RWPE2 (cell line): ENCODE measurements around the gene KLF5.

ENCODE experiments used
- ATAC-seq: fragments of 200-7000 bp; cut with Tn5 transposase; 3 replicates; pipeline ENCODE4 v1.9.1; 2021; ENCODE audit warnings: low read depth
- DNase-seq: peaks from one replicate; pipeline ENCODE4 v3.0.0-alpha.2; 2020; ENCODE audit warnings: low spot score
- H3K27ac ChIP-seq: fragments of 450-650 bp; 2 replicates; pipeline ENCODE4 v1.5.1; 2017; ENCODE audit warnings: mild to moderate bottlenecking; ENCODE audit not compliant: poor library complexity, severe bottlenecking
- H3K27me3 ChIP-seq: fragments of 250-450 bp; sonication (Bioruptor Pico); 2 replicates; pipeline ENCODE4 v1.5.1; 2021; ENCODE audit warnings: mild to moderate bottlenecking, moderate library complexity; ENCODE audit not compliant: insufficient read depth, poor library complexity, severe bottlenecking
- H3K36me3 ChIP-seq: fragments of 250-450 bp; sonication (Bioruptor Pico); 2 replicates; pipeline ENCODE4 v1.5.1; 2020; ENCODE audit warnings: low read depth, mild to moderate bottlenecking, moderate library complexity
- H3K4me1 ChIP-seq: fragments of 250-450 bp; sonication (Bioruptor Pico); 2 replicates; pipeline ENCODE4 v1.5.1; 2021; ENCODE audit warnings: mild to moderate bottlenecking, moderate library complexity; ENCODE audit not compliant: insufficient read depth, poor library complexity, severe bottlenecking
- H3K4me3 ChIP-seq: fragments of 250-450 bp; sonication (Bioruptor Pico); 2 replicates; pipeline ENCODE4 v1.5.1; 2021; ENCODE audit warnings: mild to moderate bottlenecking, moderate library complexity; ENCODE audit not compliant: severe bottlenecking
- H3K9me3 ChIP-seq: fragments of 250-450 bp; sonication (Bioruptor Pico); 2 replicates; pipeline ENCODE4 v1.5.1; 2021; ENCODE audit warnings: mild to moderate bottlenecking, moderate library complexity; ENCODE audit not compliant: severe bottlenecking
- CTCF ChIP-seq: fragments of 450-650 bp; IDR thresholded peaks from one replicate; pipeline ENCODE4 v1.5.1; 2017; ENCODE audit warnings: mild to moderate bottlenecking, moderate library complexity; ENCODE audit not compliant: poor library complexity, severe bottlenecking

Gene KLF5

DNA sequence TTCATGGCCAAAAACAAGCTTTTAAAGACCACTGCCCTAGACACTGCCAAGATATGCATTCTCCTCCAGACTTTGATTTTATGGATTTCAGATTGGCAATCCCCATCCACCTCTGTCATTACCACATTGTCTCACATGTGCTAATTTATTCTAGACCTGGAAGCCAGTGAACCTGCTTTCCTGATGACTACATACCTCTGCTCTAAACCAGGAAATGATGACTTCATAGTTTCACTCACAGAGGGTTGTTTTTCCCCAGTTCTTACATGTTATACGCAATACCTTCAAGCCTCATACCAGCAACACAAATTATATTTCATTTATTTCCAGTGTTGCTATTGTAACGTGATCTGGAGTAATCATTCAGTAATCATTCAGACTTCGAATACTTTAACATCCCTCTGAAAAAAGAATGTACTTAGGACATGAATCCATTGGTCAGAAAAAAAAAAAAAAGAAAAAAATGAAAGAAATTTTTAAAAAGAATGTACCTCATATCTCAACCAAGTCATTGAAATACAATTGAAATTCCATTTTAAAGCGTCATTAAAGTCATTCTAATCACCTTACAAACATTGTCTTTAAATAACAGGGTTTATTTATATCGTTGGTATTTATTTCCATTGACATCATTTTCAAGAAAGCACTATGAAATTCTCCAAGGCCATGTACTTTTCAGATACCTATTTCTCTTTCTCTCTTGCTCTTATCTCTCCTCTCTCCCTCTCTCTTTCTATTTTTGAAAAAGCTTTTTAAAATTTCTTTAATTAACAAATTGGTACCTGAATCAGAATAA lies 33.4 kb upstream of the KLF5 start:
- Histone ChIP-seq H3K4me1 (no peaks in the 10 kb centered on the region), H3K27me3 (no peaks in the 10 kb centered on the region), H3K27ac (no peak overlapping the region), H3K9me3 (no peaks in the 10 kb centered on the region), H3K36me3 (no peaks in the 10 kb centered on the region), H3K4me3 (no peak overlapping the region)
- DNase-seq (no peak), ATAC-seq (no peak)
- TF ChIP-seq CTCF = no peak

GRCh38 chr13:73034901-73035300 lies 23.9 kb upstream of the KLF5 start:
- no peak overlapping the region for H3K4me3 ChIP-seq
- H3K4me1 ChIP-seq = no peaks in the 10 kb centered on the region
- no peak for ATAC-seq
- TF ChIP-seq CTCF = no peak
- no peaks in the 10 kb centered on the region for H3K9me3 ChIP-seq
- H3K27ac ChIP-seq = no peak overlapping the region
- DNase-seq = no peak
- H3K27me3 ChIP-seq = no peaks in the 10 kb centered on the region
- no peaks in the 10 kb centered on the region for H3K36me3 ChIP-seq

DNA sequence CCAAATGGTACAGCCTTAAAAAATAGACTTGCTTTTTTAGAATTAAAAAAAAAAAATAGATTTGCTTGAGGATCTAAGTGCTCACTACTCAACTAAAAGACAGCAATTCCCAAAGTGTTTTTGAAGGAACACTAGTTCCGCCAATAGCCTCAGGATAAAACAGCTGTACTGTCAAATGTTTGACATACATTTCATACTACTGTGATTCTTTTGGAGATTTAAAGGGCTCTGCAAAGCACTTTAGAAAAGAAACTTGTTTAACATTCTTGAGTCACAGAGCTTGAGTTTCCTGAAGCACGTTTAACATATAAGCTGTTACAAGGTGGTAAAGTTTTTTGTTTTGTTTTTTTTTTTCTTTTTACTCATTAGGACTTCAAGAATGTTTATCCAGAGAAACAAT lies 23.1 kb upstream of the KLF5 start:
- ATAC-seq (no peak), DNase-seq (no peak)
- no peaks in the 10 kb centered on the region for H3K9me3 ChIP-seq
- H3K4me1 ChIP-seq = peaks cover 3% of the 10 kb centered on the region
- no peak overlapping the region for H3K4me3 ChIP-seq
- no peaks in the 10 kb centered on the region for H3K36me3 ChIP-seq
- TF ChIP-seq CTCF = no peak
- H3K27me3 ChIP-seq = no peaks in the 10 kb centered on the region
- no peak overlapping the region for H3K27ac ChIP-seq

- H3K27me3 ChIP-seq = no peaks in the 10 kb centered on the region
- no peak overlapping the region for H3K27ac ChIP-seq
- TF ChIP-seq CTCF = no peak
- no peak for DNase-seq
- H3K4me1 ChIP-seq = peaks cover 7% of the 10 kb centered on the region
- no peak overlapping the region for H3K4me3 ChIP-seq
- H3K9me3 ChIP-seq = no peaks in the 10 kb centered on the region
- no peak for ATAC-seq
- no peaks in the 10 kb centered on the region for H3K36me3 ChIP-seq
Observed at GRCh38 chr13:73036566-73036965, 22.2 kb upstream of the KLF5 start.

DNA sequence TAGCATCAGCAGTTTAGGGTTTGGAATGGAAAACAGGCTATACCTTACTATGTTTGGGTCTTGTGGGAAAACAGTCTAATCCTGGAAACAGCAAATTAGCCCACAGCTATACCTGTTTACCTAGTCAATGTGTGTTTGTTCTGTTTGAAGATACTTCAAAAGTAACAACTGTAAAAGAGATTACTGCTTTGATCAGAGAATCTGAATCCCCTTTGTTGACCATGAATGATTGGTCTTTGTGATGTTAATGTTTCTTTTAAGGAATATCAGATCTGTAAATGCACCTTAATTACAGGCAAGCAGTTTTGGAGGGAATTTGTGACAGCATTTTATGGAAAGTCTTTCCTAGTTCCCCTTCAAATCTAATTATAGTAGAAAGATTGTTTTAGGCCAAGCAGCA lies 20.7 kb upstream of the KLF5 start:
- Histone ChIP-seq H3K4me3 (no peak overlapping the region), H3K9me3 (no peaks in the 10 kb centered on the region), H3K27me3 (no peaks in the 10 kb centered on the region), H3K27ac (no peak overlapping the region), H3K36me3 (no peaks in the 10 kb centered on the region), H3K4me1 (peaks cover 7% of the 10 kb centered on the region)
- ATAC-seq (no peak), DNase-seq (no peak)
- no peak for TF ChIP-seq CTCF
